Suppressor macrophage (primary cell): ENCODE measurements around the gene ENTPD3.
"Not testable (repeated sequence)": the region's sequence is repeated elsewhere in the genome, so short reads cannot be mapped to it uniquely, and the experiment has no call there.

Experiments
- DNase-seq, 4 experiments: peaks; one replicate each; pipeline ENCODE4 v3.0.0-alpha.2; 2020 to 2022

ENTPD3 gene

DNA sequence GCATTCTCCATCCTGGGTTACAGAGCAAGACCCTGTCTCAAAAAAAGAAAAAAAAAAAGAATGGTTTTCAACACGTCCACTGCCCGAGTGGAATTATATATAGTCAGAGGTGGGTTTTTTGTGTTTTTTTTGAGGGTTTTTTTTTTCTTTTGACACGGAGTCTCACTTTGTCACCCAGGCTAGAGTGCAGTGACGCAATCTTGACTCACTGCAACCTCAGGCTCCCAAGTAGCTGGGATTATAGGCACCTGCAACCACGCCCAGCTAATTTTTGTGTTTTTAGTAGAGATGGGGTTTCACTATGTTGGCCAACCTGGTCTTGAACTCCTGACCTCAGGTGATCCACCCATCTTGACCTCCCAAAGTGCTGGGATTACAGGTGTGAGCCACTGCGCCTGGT lies 73.5 kb downstream of the ENTPD3 start:
- DNase-seq, result not testable (repeated sequence)

DNA sequence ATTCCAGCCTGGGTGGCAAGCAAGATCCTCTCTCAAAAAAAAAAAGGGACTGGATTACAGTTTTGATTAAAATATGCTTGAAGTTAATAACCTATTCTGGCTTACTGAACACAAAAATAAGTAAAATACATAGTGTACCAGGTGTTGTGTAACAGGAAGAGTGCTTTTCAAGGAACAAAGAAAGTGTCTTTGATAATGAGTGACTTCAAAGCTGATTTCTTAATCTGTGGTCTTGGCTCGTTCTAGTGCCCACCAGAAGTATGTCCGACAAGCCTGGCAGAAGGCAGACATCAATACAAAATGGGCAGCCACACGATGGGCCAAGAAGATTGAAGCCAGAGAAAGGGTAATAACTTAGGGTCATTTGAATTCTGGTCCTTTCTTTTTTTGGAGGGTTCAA lies 74.2 kb downstream of the ENTPD3 start:
- no peak for DNase-seq

DNA sequence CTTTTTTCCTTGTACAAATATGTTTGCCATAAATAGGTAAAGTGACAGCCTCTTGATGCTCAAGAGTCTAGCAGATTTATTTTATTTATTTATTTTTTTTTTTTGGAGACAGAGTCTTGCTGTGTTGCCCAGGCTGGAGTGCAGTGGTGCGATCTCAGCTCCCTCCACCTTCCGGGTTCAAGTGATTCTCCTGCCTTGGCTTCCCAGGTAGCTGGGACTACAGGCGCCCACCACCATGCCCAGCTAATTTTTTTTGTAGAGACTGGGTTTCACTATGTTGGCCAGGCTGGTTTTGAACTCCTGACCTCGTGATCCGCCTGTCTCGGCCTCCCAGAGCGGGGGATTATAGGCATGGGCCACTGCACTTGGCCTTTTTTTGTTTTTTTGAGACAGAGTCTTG lies 75.9 kb downstream of the ENTPD3 start:
- DNase-seq, result not testable (repeated sequence)

DNA sequence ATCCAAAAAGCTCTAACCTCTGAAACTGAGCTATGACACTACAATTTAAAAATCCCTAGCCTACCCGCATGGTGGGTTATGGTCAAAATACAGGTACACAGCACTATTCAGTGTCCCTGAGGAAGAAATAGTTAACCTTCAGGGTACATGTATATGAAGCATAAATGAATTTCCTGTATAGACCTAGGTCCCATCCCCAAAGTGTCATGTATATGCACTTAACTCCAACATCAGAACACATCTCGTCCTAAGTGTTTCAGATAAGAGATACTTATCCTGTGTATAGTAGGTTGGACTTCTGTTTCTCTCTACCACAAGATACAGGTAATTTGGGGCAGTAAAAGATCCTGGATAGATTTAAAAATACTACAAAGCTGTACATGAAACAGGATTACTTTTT lies 76.6 kb downstream of the ENTPD3 start:
- DNase-seq, result no peak

DNA sequence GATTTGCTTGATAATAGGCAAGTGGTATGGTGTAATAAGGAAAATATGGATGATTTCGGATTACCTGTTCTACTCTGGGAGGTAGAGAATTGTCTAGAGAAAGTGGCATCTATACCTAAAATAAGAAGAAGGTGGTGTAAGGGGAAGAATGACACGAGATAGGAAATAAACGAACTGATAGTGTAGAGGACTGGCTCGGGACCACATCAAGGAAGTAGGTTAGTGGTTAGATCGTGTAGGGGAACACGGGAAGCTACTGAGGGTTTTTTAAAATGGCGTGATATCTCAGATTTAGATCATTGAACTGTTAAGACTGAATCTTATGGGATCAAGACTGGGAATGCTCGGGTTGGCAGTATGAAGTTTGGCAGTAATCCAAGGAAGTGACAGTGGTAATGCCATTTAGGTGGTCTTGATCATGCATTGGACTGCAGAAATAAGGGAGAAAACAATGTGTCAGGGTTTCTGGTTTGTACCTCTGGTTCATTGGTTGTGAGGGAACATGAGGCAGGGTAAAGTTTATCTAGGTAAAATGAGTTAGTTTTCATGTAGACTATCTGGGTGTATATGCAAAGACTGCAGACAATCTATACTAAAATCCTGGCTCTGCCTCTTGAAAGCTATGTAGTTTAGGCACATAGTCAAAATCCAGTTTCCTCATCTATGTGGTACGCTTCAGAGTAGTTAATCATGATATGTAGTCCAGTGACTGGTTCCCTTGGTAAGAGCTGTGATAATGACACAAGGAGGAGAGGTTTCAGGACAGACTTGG lies 77.5 kb downstream of the ENTPD3 start:
- no peak for DNase-seq

DNA sequence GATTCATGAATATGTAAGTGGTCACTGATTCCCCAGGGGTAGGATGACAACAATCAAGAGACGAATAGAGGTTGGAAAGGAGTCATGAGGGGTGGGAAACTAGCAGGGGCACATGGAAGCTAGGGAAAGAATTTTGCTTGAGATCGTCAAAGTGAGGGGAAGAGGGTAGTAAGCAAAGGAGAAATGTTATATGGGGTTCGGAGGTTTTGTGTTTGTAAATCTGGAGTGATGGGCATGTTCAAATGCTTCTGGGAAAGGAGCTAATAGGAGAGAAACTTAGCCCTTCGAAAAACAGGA lies 78.1 kb downstream of the ENTPD3 start:
- DNase-seq, result no peak

DNA sequence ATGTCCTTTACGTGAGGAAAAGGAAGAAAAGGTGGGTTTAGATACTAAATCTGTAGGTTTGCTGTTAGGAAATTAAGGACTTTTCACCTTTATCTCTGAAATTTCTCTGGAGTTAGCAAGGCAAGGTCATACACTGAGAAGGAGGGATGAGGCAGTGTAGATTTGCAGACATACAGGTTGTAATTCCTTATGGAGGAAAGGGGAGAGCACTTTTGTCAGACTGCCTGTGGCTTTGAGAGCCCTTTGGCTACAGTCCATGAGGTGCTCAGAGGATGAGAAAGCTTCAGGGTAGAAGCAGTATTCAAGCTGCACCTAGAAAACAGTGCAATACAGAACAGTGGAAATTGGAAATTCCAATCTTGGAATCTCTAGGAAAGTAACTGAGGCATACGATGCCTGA lies 78.5 kb downstream of the ENTPD3 start:
- no peak for DNase-seq

DNA sequence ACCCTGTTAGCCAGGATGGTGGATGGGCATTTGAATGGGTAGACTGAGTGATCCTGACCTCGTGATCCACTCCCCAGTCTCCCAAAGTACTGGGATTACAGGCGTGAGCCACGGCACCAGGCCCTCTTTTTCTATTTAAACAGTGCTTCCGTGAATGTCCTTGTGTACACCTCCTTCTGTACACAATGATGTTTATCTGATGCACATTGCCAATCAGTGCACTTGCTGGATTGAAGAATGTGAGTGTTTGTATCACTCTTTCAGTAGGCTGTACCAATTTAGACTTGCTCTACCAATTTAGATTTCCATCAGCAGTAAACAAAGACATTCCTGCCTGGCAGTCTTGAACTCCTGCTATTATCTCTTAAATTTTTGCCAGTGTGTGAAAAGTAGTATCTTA lies 81.0 kb downstream of the ENTPD3 start:
- no peak for DNase-seq

DNA sequence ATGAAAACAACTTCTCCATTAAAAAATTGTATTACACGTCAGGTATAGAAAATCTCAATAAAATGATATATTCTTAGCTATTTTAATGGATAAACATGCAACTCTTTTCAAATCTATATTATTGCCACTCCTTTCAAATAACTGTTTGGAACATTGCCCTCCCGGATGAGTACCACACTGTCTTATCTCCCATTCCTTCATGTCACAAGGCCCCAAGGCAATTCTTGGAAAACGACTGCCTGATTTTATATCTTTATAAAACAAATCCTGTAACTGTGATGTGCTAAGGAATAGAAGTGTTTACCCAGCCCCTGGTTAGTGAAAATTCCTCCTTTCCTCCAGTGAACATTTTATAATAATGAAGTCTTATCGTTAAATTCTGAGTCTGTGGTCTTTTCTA lies 83.7 kb downstream of the ENTPD3 start:
- no peak for DNase-seq

DNA sequence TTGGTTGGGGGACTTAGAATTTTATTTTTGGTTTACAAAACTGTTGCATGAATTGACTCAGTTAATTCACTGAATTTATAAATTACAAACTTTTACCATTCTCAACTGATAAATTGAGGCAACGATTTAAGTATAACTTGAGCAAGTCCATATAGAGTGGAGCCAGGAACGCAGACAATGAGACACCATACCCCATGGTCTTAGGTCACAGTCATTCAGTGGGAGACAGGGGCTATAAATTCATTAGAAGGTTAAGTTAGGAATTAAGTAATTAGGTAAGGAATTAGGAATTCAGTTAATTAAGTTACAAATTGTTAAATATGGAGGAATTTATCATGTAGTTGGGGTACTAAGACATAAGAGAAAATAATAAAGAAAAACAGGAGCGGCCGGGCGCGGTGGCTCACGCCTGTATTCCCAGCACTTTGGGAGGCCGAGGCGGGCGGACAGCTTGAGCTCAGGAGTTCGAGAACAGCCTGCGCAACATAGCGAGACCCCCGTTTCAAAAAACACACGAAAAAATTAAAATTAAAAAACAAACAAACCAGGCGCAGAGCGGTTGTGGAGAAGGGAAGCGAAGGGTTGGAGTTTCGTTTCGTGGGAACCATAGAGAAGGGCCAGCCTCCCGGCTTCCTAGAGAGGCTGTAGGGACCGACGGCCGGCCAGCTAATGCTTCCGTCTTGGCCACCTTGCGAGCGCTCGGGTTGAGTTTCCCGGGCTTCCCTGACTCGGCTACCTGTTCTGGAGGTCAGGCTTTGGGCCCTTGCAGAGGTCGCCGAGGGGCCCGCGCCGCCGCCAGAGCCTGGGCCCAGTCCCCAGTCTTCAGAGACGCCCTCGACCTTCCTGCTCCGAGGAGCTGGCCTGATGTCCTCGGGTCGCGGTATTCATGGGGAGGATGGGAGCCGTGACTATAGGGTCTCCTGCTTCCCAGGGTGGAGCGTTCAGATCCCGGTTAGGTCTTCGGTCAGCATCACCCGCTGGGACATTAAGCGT lies 89.8 kb downstream of the ENTPD3 start, which contains the start of gene ZNF619:
Gene ZNF619, plus strand, starts transcription at position 645 of the 993 bp plus-strand sequence. CDS start 858 bp downstream, outside the sequence.
- peak; percentile 81 to 90 (median 86) for DNase-seq

DNA sequence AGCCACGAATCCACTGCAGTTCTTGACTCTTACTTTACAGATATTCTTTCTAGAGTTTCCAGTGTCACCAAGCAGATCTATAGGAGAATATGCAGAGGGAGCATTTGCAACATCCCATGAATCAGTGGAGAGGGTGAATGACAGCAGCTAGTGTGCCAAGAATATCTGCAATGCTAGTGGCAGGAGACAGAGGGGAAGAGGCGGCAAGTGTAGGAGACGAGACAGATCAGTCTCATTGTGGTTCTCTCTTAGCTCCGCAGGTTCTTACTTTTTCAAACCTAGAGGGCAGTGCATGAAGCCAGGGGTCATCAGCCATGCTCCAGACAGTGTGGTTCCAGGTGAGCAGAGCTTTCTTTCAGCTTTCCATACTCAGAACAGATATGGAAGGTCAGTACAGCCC lies 90.7 kb downstream of the ENTPD3 start:
- DNase-seq, result peak; percentile 42 to 74 (median 62)
